NCI-H82 treated with DMSO at 0.1 percent for 48 hours (cell line): ENCODE data around the gene CFDP1.
"Not testable (repeated sequence)": the region's sequence is repeated elsewhere in the genome, so short reads cannot be mapped to it uniquely, and the experiment has no call there.

Experiments used
- DNase-seq: peaks from one replicate; lab custom pipeline; 2025; ENCODE audit not compliant: unreplicated experiment; lab: John Stamatoyannopoulos, UW

CFDP1 gene

DNA sequence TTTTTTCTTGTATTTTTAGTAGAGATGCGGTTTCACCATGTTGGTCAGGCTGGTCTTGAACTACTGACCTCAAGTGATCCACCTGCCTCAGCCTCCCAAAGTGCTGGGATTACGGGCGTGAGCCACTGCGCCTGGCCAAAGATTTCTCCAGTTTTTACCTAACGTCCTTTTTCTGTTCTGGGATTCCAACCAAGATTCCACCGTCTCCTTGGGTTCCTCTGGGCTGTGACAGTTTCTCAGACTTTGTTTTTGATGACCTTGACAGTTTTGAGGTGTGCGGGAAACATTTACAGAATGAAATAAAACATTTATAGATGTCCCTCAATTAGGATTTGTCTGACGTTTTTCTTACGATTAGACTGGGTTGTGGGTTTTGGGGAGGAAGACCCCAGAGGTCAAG lies 163.9 kb downstream of the CFDP1 start:
- not testable (repeated sequence) for DNase-seq

DNA sequence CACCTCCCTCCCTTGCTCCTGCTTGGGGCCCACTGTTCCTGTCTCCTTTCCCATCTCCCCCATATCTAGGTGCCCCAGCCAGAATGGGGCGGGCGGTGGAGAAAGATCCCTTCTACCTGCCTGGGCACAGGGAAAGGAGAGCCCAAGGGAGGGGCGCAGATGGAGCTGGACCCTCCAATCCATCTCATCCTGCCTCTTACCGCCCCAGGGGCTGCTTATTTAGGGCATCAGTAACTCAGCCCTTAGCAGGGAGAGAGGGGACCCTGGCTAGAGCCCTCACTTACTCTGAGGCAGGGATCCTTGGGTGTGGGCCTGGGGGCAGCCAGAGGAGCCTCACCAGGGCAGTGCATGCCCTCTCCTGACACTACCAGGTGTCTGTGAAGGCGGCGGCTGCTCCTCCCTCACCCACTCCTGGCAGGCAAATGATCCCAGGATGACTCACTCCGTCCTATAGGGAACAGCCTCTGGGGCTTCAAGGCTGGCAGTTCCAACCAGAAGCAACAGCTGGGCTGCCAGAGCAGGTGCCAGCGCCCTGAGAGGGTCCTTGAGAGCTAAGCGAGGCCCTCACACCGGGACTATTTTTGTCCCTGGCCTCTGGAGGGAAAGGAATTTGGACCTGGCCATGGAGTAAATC lies 165.6 kb downstream of the CFDP1 start:
- DNase-seq, result no peak

GRCh38 chr16:75266738-75267630 lies 166.3 kb downstream of the CFDP1 start:
- DNase-seq, result no peak

GRCh38 chr16:75265911-75266701 lies 167.2 kb downstream of the CFDP1 start:
- DNase-seq, result no peak

GRCh38 chr16:75264999-75265910 lies 168.0 kb downstream of the CFDP1 start:
- no peak for DNase-seq

DNA sequence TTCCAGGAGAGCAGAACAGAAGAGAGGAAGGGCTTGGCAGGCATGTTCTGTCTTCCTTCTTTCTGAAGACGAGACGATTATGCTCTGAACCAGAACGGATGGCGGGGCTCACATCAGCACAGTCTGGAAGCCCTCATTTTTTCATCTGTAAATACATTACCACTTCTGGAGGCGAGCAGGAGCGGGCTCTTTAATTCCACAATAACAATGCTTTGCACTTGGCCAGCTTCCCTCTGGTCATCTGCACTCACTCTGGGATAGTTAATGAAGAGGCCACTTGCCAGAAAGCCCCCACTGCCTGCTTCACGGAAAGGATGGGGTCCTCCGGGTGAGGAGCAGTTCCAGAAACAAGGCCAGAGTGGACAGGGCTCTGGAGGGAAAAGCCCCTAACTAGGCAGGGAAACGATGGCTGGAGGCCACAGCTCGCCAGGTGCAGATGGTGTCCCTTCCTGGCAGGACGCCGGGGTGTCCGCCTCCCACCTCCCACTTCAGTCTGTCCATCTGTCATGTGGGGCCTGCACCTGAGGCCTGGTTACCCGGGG lies 168.8 kb downstream of the CFDP1 start:
- no peak for DNase-seq

DNA sequence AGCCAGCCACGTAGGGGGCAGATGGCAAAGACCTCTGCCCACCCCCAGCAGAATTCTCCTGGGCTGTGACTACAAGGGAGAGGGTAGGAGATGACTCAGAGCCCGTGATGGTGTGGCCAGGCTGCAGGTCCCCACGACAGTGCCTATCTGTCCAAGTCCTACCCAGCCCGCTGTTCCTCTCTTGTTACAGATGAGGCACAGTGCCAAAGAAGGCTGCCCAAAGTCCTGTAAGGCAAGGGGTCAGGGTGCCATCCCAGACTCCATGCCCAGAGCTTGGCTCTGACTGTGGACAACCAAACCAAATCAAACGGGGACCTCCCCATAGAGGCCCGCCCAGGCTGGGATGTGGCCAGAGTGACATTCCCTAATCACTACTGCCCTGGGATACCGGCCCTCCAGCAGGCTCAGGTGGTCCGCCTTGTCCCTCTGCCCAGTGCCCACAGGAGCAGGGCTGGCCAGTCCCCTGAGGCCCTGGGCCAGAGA lies 169.3 kb downstream of the CFDP1 start:
- no peak for DNase-seq

- DNase-seq, result no peak
Observed at GRCh38 chr16:75263291-75263962, 169.9 kb downstream of the CFDP1 start.

DNA sequence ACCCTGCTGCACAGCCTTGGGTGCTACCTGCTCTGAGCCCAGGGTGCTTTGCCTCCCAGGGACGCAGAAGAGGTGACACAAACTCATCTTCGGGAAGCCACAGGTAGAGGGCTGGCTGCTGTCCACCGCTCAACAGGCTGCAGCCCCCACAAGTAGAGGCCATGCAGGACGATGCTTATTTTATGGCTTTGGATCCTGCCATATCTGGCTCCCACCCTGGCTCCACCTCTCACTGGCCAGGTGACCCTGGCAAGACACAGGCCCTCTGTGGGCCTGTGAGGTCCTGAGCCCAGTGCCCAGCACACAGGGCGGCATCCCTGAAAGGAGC lies 170.5 kb downstream of the CFDP1 start:
- DNase-seq, result no peak

DNA sequence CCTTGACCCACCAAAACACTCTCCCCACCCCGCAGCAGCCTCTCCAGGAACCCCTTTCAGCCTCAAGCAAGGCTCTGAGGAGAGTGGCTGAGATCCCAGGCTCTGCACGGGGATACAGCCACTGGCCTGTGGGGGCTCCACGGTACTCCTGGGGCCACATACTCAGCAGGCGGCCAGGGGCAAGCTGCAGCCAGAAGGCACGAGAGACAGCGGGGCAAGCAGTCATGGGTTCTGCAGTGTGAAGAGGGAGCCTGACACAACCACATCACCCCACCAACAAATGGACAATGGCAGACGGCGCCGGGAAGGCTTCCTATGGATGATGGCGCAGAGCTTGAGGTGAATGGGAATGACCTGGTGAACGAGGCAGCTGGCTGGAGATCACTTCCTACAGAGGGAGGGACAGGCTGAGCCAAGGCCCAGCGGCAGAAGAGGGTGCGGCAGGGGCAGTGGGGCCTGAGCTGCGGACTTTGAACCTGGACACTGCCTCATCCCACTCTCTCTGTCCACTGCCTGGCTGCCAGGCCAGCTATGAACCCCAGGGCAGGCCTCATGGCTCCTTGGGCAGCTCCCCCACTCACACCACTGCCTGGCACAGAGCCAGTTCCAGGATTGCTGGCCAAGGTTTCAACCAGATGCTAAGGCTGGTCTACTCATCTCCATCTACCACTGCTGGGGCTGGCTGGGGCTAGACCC lies 171.1 kb downstream of the CFDP1 start:
- no peak for DNase-seq

DNA sequence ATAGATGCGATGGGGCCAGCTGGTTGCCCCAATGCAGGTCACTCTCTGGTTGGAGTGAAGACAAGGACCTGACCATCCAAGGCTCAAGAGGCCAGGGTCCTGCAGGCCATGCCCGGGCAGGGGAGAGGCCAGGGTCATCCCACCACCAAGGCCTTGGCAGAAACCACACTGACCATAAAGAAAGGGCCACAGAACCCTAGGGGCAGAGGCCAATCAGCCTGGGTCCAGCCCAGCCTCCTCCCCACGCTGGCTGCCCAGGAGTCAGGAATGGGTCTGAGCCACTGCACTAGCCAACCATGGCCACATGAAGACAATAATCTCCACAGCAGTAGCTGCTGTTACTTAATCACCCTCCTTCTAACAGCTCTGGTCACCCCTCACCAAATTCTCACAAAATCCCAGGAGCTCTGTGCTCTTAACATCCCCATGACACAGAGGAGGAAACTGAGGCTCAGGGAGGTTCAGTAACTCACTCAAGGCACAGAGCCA lies 171.7 kb downstream of the CFDP1 start:
- no peak for DNase-seq

- DNase-seq, result peak; percentile 49
Observed at GRCh38 chr16:75260851-75261589, 172.3 kb downstream of the CFDP1 start.

DNA sequence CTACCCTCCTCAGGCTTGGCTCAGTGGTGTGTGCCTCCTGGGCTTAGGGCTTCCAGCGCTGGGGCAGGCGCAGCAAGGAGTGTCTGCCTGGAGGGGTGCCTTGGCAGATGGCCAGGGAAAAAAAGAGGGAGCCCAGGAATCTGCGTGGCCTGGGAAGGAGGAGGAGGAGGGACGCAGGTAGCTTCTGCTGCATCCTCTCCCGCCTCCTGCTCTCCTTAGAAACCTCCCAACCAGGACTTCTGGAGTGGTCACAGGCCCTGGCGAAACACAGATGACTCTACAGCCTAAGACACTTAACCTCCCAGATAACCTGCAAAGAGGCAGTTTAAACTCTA lies 174.5 kb downstream of the CFDP1 start:
- no peak for DNase-seq

DNA sequence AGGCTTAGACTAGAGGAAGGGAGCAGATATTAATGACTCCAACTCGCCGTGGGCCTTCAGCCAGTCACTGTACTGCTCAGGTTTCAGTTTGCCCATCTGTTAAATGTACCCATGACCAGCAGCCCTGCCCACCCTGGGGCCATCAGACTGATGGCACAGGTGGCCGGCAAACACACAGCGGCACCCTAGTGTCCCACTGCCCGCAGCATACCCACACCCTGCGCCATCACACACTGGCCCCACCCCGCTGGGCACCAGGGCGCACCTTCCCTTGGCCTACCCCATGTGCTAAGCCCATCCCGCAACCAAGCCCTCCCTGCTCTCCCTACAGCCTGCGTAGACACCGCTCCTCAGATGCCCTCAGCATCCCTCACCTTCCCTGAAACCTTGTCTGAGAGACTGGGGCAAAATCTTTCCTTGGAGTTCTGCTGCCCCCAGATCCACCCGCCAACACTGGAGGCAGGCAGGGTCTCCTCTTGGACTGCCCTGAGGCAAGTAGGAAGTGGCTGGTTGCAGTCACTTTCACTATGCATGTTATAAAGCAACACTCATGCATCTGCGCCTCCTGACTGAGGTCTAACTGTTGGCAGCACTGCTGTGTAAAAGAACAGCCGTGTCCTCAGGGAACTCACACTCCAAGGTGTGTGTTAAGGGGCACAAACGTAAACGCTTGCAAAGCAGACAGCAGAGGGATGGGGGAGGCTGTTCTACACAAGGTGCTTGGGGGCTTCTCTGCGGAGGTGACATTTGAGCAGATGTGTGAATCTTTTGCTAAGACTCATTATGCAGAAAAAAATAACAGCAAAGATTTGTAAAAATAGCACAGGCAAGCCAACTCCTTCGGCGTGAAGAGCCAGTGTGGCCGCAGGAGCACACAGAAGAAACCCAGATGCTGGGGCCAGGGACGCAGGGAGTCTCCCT lies 175.2 kb downstream of the CFDP1 start:
- no peak for DNase-seq

DNA sequence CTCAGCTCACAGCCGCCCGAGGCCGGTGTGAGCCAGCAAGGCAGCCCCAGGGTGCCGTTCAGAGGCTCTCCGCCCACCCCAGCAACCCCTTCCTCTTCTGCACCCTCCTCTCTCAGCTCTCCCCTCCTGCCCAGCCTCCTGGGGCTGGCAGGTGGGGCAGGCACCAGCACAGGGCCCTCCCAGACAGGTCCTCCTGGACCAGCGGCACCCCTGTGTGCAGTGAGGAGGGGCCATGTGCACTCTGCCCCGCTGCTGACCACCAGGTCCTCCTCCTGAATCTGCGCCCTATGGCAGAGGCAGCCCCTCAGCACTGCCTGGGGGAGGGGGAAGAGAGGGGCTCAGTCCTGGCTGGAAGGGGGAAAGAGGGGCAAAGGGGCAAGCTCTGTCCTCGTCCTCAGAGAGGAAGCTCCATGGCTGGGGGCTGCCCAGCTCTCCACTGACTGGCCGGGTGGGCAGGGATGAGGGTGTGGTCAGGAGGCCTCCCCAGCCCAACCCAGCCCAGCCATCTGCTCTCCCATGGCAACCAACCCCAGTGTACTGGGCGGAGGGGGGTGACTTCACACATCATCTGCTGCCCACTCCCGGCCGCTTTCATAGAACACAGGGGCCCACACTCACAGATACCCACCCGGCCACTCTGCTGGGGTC lies 176.5 kb downstream of the CFDP1 start:
- DNase-seq, result peak; percentile 46

DNA sequence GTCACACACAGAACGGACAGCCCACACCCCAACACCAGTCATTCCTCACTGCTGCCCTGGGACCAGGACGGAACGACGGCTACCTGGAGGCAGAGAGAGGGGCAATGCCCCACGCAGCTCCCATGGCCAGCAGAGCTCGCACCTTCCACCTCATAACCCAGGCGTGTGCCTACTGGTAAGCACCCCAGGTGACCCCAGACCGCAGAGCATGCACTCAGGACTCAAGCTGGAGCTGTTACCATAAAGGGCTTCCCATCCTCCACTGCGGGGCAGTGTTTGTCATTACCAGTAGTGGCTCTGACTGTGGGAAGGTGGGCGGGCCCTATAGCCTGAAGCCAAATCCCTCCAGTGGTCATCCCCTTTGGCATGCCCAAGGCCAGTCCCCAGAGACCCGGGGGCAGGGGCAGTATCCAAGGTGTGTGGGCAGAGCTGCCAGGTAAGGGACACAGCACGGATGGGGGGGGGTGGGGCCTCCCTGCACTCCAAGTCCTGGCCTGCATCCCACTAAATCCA lies 177.2 kb downstream of the CFDP1 start:
- no peak for DNase-seq

DNA sequence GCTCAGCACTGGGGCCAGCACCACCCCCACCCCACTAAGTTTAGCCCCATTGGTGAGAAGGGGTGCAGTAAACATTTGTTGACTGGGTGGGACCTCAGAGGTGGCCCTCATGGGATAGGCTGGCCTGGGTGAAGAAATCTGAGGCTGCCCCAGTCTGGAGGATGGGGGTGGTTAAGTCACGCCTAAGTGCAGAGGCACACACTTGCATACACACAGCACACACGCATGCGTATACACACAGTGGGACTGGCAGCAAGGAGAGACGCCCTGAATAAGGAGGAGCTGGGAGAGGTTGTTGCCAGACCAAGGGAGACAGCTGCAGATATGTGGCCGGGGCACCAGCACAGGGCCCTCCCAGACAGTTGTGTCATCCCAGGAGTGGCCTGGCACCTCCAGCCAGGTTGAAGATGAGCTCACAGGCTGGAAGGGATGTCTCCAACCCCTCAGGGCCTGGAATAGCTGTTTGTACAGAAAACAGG lies 178.9 kb downstream of the CFDP1 start:
- no peak for DNase-seq
